NCI-H1436 treated with DMSO at 0.1 percent for 48 hours (cell line): ENCODE measurements around the gene MAN1A1.
"Not testable (repeated sequence)": the region's sequence is repeated elsewhere in the genome, so short reads cannot be mapped to it uniquely, and the experiment has no call there.

ENCODE experiments used
- DNase-seq: peaks from one replicate; lab custom pipeline; 2025; lab: John Stamatoyannopoulos, UW

Gene MAN1A1

GRCh38 chr6:119170447-119171087 is 179.0 kb downstream of the MAN1A1 start:
- no peak for DNase-seq

DNA sequence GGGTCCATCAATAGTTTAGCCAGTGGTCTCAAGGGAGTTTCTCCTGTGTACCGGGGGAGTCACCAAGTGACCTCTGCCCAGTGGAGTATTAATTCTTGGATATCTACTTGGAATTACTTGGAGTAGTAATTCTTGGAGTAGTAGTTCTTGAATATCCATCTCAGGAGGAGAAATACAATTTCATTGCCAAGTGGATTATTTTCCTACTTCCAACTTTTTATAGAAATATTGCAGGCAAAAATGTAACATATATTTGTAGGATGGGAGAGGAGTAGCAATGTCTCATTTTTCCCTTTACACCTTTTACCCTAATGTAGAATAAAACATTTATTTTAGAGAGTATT is 179.5 kb downstream of the MAN1A1 start:
- DNase-seq = no peak

DNA sequence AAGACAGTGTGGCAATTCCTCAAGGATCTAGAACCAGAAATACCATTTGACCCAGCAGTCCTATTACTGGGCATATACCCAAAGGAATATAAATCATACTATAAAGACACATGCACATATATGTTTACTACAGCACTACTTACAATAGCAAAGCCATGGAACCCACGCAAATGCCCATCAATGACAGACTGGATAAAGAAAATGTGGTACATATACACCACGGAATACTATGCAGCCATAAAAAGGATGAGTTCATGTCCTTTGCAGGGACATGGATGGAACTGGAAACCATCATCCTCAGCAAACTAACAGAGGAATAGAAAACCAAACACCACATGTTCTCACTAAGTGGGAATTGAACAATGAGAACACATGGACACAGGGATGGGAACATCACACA is 180.2 kb downstream of the MAN1A1 start:
- not testable (repeated sequence) for DNase-seq

GRCh38 chr6:119166024-119166784 is 183.4 kb downstream of the MAN1A1 start:
- DNase-seq = no peak

- no peak for DNase-seq
Measured at GRCh38 chr6:119163006-119163405, 186.6 kb downstream of the MAN1A1 start.

GRCh38 chr6:119162134-119162775 is 187.3 kb downstream of the MAN1A1 start:
- DNase-seq = no peak

DNA sequence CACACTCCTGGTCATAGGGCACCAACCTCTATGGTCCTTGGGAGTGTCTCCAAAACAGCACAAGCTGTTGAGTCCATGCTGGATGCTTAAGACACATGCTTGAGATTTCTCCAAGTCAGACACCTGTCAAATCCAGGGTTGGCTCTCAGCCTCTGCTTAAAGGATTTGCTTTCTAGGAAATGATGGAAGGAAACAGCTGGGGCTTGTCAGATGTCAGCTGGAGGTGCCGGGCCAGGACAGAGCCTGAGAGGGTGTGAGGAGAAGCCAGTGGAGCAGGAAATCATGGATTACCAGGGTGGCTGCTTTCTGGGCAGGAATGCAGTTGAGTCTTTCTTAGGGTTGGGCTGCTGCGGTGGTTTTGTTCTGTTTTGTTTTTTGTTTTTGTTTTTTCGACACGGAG is 188.1 kb downstream of the MAN1A1 start:
- DNase-seq = no peak

DNA sequence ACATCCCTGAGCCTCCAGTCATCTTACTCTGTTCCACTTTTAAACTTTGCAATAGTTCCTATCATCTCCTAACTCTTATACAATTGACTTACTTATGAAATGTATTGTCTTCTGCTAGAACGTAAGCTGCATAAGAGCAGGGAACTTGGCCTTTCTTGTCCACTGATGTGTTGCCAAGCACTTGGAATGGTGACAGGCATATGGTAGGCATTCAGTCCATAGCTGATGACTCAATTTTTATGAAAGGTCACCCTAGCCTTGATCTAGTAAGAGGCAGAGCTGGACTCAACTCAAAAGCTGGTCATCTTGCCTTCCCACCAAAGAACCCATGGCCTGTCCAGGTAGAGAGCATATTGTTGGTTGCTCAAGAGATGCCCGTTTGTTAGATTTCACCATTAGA is 188.7 kb downstream of the MAN1A1 start:
- DNase-seq = no peak

DNA sequence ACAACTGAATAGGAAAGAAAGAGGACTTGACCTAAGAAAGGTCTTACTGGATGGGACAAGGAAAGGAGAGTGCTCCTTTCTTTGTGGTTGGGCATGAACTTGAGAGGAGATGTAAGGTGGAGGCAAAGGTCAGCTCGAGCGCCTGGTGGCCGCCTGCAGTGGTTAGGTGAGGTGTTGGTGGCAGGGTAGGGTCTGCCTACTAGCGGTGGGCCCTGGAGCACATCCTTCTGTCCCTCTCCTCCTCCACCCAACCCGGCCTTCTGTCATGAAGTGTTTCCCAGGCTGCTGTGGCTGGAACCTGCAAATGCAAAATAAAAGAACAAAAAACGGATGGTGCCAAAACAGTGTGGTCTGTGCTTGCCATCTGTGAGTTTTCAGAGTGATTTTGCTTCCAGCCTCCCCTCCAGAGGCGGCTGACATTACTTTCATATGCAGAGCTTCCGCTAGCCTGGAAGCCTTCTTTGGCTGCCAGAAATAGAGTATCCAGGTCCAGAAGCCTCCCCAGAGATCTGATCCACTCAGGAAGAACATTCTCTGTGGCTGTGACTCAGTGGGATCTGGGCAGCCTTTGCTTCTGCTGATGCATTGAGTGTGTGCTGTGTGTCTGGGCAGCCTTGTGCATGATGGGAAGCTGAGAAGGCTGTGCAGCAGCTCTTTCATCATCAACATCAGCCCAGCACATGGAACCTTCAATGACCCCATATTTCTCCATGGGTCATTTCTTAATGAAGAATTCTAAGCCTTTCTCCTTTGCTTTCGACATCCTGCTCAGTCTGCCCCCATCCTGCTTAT is 191.3 kb downstream of the MAN1A1 start:
- no peak for DNase-seq

DNA sequence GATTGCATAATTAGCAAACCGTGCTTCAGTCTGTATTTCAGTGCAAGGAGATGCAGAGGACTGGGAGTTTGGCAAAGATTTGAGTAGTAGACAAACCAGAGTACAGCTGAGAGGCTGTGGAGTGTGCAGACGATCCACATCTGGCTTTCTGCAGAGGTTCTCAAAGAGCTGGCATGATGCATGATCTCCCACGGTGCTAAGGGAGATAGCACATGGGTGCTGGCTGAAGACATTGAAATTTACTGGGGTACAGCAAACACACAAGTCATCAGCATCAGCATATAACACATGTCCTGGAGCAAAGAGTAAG is 192.1 kb downstream of the MAN1A1 start:
- DNase-seq = no peak

DNA sequence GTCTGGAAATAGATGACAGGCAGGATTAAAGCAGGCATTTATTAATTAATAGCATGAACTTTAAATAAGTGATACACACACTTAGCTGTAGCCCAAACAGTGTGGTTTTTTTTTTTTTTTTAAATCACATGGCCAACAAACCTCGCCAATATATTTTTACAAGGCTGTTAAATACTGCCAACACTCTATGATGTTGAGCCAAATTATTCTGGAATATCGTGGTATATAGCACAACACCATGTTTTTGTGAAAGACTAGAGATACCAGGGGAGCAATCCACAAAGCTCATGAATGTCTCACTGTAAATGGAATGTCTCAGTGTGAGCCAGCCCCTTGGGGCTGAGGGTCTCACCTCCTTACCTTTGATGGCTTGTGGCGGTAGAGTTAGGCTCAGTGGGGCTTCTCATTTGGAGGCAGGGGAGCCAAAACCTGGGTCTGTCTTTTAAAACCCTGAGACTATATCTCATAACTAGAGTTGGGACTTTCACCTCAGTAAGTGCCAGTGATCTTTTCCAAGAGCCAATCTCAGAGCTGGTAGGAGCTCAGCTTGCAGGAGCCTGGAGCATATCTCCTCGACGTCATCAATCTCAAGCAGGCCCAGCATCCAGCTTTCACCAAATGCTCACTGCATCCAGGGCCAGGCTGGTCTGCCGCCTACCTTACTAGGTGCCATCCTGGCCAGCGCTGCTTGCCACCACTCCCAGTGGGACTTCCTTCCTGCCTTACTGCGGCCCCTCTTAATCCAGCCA is 192.6 kb downstream of the MAN1A1 start:
- DNase-seq = no peak

- DNase-seq = not testable (repeated sequence)
Measured at GRCh38 chr6:119156082-119156481, 193.5 kb downstream of the MAN1A1 start.

GRCh38 chr6:119152187-119152586 is 197.4 kb downstream of the MAN1A1 start:
- no peak for DNase-seq

DNA sequence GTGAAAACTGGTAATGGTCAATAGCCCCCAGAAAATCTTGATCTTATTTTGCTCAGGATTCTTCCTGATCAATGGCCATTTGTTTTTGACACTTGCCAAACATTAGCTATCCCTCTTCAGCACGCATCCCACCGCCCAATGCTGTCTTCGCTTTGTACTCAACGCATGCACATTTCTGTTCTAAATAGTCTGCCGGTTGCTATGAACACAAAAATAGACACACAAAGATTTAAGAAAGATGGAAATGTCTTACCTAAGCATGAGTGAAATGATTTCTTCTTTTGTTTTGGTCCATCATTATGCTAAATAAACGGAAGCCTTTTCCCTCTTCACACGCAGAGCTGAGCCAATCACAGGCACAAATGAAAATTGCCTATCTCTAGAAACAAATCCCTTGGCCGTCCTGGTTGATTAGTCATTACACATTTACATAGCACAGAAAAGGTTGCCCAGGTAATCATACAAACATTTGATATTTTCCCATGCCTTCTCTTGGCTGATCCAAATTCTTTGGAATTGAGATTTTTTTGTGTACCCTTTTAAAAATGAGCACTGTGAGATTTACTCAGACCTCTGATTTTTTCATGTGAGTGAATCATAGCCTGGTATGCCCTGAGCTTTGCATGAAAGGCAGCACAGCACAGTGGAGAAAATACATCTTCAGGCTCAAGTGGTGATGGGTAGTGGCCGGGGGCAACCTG is 200.6 kb downstream of the MAN1A1 start:
- DNase-seq = no peak

- no peak for DNase-seq
Measured at GRCh38 chr6:119148098-119148824, 201.3 kb downstream of the MAN1A1 start.

DNA sequence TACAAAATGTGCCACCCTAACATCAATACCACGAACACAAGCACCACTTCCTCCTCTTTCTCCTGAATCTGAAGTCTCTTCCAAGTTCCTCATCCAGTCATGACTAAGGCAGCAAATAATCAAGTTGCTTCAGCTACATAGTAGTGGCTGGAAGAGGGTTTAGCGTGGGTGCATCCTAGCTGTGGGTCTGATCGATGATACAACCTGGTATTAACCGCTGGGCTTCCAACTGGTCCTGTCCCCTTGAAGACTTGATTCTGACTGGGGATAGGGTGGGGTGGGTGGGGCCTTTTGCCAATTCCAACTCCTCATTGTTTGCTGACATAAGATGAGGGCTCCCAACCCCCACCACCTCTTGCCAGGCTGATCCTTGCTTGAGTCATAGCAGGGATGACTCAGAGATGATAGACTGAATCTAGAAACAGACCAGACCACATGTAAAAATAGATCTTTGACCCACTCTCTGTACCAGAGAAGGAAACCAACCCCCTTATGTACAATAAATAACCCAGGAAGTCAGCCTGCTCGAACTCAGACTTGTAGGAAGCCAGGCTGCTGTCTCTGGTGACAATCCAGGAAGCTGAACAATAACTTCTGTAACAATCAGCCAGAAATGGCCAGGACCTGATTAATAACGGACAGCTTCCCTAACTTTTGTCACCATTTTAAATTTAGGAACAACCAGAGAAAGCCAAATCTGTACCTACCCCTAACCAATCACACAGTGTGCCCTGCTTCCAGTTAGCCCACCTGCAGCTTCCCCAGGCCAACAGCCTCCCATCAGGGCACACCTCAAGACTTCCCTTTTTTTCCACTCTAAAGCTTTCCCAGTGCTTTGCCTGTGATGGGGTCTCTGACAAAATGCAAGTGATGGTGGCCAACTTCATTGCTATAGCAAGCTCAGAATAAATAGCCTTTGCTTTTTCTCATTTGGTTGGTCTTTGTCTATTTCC is 202.2 kb downstream of the MAN1A1 start:
- DNase-seq = no peak

DNA sequence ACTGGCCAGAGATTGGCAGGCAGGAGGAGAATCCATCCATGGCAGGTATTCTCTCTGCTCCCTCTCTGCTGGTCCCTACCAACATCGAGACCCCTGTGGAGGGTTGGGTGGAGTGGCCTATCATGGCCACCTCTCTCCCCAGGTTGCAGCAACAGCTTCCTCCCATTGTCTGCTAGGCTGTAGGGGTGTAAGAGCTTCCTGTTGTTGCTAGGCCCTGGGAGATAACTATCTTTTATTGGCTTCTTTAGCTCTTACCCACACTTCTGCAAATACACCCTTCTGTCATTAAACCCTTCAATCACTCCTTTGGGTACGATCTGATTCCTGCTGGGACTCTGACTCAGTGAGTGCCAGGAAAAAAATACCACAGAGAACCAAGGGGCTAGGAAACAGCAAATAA is 204.4 kb downstream of the MAN1A1 start:
- no peak for DNase-seq

DNA sequence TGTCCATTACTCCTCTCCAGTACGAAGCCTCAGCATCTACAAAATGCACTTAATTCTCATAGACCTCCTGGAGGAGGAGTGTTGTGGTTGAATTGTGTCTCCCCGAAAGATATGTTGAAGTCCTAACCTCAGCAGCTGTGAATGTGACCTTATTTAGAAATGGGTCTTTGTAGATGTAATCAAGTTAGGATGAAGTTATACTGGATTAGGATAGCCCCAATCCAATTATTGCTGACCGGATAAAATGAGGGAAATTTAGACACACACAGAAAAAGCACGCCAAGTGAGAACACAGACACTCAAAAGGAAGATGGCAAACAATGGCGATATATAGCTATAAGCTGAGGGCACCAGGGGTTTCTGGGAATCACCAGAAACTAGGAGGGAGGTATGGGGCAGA is 206.9 kb downstream of the MAN1A1 start:
- no peak for DNase-seq

DNA sequence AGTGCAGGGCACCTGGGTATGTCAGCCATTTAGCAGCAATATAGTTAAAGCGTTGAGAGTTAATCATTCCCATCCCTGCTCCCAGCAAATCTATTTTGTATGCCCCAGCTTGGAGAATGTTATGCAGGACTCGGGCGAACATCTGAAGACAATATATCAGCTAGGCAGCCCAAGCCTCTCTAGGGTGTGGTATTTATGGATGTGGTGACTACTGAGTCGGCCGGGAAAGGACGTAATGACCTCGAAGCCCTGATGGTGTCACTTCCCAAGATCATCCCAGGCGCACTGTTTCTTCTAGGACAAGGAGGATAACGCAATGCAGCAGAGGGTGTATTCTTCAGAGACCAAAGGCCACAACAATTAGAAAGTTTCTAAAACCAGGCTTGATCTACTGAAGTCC is 207.5 kb downstream of the MAN1A1 start:
- DNase-seq = no peak
